ENCODE results near the gene HSP90B1. TPM values are rescaled to one million over a fixed set of nuclear protein-coding genes. Genes with fewer than 3 reads are reported as not detected.

HSP90B1 gene
- total and polyA plus RNA-seq, 10 of the 15 experiments (the other 5 are each of a cell fraction or from before 2014, with no cell fraction given), result 254 to 968 (median 560) TPM

DNA sequence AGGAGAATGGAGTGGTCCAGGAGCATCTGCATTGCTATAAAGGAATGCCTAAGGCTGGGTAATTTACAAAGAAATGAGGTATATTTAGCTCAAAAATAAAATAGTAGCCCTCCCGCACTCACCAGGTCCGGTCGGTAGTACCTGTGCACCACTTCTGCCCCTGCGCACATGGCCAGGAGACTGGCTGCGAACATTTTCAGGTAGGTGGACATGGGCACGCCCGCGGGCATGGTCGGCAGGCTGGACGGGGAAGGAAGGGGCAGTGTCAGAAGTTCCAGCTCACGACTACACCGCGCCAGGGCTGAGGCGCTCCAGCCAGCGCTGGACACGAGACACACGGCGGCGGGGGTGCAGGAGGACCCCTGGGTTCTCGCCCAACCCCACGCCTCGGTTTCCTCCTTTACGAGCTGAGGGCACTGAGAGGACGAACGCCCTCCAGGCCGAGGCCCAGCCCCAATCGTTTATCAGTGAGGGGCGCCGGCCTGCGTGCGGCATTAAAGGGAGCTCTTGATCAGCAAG is 26.4 kb downstream of the HSP90B1 start:
- TF ChIP-seq CREM (IDR thresholded peaks at IDR 0.05; ENCODE audit: low read depth) (no peak), MTA2 (IDR thresholded peaks at IDR 0.05; ENCODE audit: low read depth) (no peak), MTA3 (IDR thresholded peaks at IDR 0.05; ENCODE audit: borderline replicate concordance, low read length) (no peak), SMAD1 (IDR thresholded peaks at IDR 0.05; ENCODE audit: low read depth, partially characterized antibody) (no peak), HDAC6 (IDR thresholded peaks at IDR 0.05; ENCODE audit: unreplicated experiment) (peak; percentile 37), BRCA1 (IDR thresholded peaks at IDR 0.05; ENCODE audit: low read depth, low read length) (no peak)
- no peaks in the 10 kb centered on the region for H3K27me3 ChIP-seq (replicated peaks in 1 of 2; ENCODE audit: control insufficient read depth in 2 of 2, insufficient read depth in 2 of 2, low read length in 1 of 2)
- DNase-seq (ENCODE audit: low read depth, low spot score) (no peak), FAIRE-seq (no peak), ATAC-seq (peak; percentile 31)
- intact Hi-C loops (cut with micrococcal nuclease; ENCODE audit: unreplicated experiment), result loop anchor here (1.0 kb wide), 1 partner anchor 9 kb away; the partner anchor contains the start of gene TDG
- TSS peak; percentile 72 for BruUV-seq (replicated peaks)
- RAD21 ChIA-PET (ENCODE audit: unreplicated experiment), result interaction anchor here (0.8 to 2.7 kb wide), 9 partner anchors 10 to 330 kb away, joined by 3 to 34 read pairs (median 3); partner anchors contain the start of genes HSP90B1 and TDG
- peaks cover 8% of the 10 kb centered on the region for H3K4me1 ChIP-seq (ENCODE audit: control insufficient read depth, insufficient read depth, low read length)
- SMC1A ChIA-PET (ENCODE audit: uncharacterized antibody, unreplicated experiment), result interaction anchor here (0.6 to 8.1 kb wide), 13 partner anchors 8 to 148 kb away, joined by 3 to 67 read pairs (median 4); partner anchors contain the start of genes HSP90B1 and TDG
- in situ Hi-C loops (cut with MboI), result no loop called here
- H3K27ac ChIP-seq (ENCODE audit: control insufficient read depth, insufficient read depth), result peak overlapping the region; percentile 77
- CTCF ChIA-PET, result interaction anchor here (1.0 to 2.7 kb wide), 5 partner anchors 10 to 152 kb away, joined by 3 to 24 read pairs (median 3); partner anchors contain the start of gene TDG
- H3K9ac ChIP-seq (ENCODE audit: control insufficient read depth, insufficient read depth, low read length), result peak overlapping the region; percentile 88
- H3K9me3 ChIP-seq (replicated peaks; ENCODE audit: control insufficient read depth, insufficient read depth, low read length), result no peaks in the 10 kb centered on the region
- WGBS (ENCODE audit: insufficient coverage, insufficient replicate concordance, low lambda C conversion rate, missing lambda C conversion rate), result under 1% methylated on average over 31 of the region's 31 CpGs
- peaks cover 20% of the 10 kb centered on the region for H3K79me2 ChIP-seq (ENCODE audit: control insufficient read depth, insufficient read depth, low read length)
- POLR2A ChIA-PET, result interaction anchor here (0.5 to 3.2 kb wide), 8 partner anchors 9 to 332 kb away, joined by 3 to 48 read pairs (median 3); partner anchors contain the start of genes HSP90B1 and TDG
- H2AFZ ChIP-seq (ENCODE audit: control insufficient read depth, low read depth, low read length), result peak overlapping the region; percentile 100
- H3K36me3 ChIP-seq (ENCODE audit: control insufficient read depth in 2 of 2, insufficient read depth in 2 of 2, low read length in 1 of 2), result peaks cover 4 to 13% of the 10 kb centered on the region in 2 experiments; a peak in 2 of 4 replicates
- H3K4me3 ChIP-seq, result peak overlapping the region; percentile 80
- H3K4me2 ChIP-seq (ENCODE audit: control insufficient read depth, insufficient read depth), result peak overlapping the region; percentile 80
- no peaks in the 10 kb centered on the region for H4K20me1 ChIP-seq (ENCODE audit: control insufficient read depth, insufficient read depth)
